Measurements from ENCODE around the gene RLN2. TPM values are rescaled to one million over a fixed set of nuclear protein-coding genes. Genes with fewer than 3 reads are reported as not detected.
A peak's percentile ranks its signal among the peaks of the same experiment; 100 is the strongest.

The RLN2 gene
- total RNA-seq, 1 donor from 2014 or later, result not detected

GRCh38 chr9:5274770-5275169 is 29.7 kb downstream of the RLN2 start:
- FAIRE-seq (no peak), DNase-seq (ENCODE audit: low spot score in 2 of 2) (no peak)

GRCh38 chr9:5269249-5269715 is 35.2 kb downstream of the RLN2 start:
- FAIRE-seq (no peak), DNase-seq (ENCODE audit: low spot score in 2 of 2) (no peak)

GRCh38 chr9:5265939-5266338 is 38.6 kb downstream of the RLN2 start:
- DNase-seq (ENCODE audit: low spot score in 2 of 2) (no peak), FAIRE-seq (no peak)

GRCh38 chr9:5264219-5264595 is 40.3 kb downstream of the RLN2 start:
- DNase-seq (ENCODE audit: low spot score in 2 of 2) (no peak), FAIRE-seq (peak; percentile 34)

GRCh38 chr9:5263351-5264218 is 40.9 kb downstream of the RLN2 start:
- no peak for FAIRE-seq
- DNase-seq (ENCODE audit: low spot score in 2 of 2), result no peak

Small RNA genes lying within 50 kb of the gene (small RNA-seq; reads per million reads assigned to genes)
- gene HMGN2P31, result not detected

Other genes with a start within 250 kb of the RLN2 start
- not detected for gene INSL6, start 119.1 kb downstream of the RLN2 start, total RNA-seq
- not detected for gene INSL4, start 73.3 kb downstream of the RLN2 start, total RNA-seq
- not detected for gene RLN1, start 35.2 kb upstream of the RLN2 start, total RNA-seq
- 23.2 TPM for gene PLGRKT, start 133.2 kb upstream of the RLN2 start, total RNA-seq
- gene CD274, start 145.8 kb upstream of the RLN2 start, total RNA-seq, result under 0.01 TPM
- gene PDCD1LG2, start 205.8 kb upstream of the RLN2 start, total RNA-seq, result 0.41 TPM

Measured in frontal cortex (tissue), 4 donors.